HG02759 (cell line): ENCODE measurements around the gene PANX1.

Experiments used
- ATAC-seq: cut with Tn5 transposase; IDR thresholded peaks from one replicate; pipeline ENCODE4 v1.9.1; 2021; ENCODE audit warnings: mild to moderate bottlenecking, moderate library complexity; ENCODE audit not compliant: unreplicated experiment

The PANX1 gene

GRCh38 chr11:94183251-94183885 lies 54.7 kb downstream of the PANX1 start:
- ATAC-seq = peak; percentile 17

DNA sequence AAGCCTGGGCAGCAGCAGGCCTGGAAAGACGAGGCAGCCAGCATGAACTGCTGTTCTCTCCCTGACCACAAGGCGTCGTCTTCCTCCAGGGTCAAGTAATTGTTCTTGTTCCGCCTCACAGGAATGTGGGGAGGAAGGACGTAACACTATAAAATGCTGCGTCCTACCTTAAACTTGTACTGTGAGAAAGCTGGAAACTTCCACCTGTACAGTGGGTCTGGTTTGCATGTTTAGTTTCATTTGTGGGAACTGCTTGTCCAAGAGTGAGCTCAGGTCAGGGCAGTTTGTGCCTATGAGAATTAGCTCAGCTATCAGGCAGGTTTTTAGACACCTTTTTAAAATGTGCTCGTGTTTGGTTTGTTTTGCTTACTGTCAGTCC lies 55.2 kb downstream of the PANX1 start:
- peak; percentile 67 for ATAC-seq

DNA sequence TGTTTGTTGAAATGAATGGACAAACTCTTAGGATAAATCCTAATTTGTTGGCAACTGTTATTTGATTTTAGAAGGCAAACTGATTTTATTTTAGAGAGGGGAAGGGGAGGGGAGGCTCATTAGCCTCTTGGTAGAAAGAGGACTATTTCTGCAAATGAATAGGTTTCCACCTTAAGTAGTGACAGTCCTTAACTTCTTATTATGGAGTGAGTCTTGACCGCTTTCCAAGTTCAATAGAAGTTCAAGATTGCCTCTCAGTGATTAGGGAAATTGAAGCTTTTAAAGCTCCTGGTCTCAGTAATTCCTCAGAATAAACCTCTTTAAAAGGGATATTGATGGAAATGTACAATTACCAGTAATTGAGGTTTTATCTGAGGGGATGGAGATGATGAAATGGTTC lies 55.7 kb downstream of the PANX1 start:
- ATAC-seq = no peak

DNA sequence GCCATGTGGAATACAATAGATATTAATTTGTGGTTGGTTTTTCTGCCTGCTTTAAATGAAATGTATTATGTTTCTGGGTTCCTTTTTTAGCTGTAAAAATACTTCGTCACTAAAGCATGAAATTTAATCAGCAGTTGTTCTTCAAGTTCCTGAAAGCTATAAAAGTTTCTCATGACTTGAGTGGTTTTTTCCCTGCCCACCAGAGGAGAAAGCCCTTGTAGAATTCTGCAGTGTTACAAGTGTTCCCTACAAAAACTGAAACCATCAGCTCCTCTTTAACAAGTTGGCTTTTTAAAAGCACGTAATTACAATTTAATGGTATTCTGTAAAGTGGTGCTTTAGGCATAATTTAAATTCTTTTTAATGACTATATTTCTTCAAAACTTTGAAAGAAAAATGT lies 56.2 kb downstream of the PANX1 start:
- no peak for ATAC-seq

DNA sequence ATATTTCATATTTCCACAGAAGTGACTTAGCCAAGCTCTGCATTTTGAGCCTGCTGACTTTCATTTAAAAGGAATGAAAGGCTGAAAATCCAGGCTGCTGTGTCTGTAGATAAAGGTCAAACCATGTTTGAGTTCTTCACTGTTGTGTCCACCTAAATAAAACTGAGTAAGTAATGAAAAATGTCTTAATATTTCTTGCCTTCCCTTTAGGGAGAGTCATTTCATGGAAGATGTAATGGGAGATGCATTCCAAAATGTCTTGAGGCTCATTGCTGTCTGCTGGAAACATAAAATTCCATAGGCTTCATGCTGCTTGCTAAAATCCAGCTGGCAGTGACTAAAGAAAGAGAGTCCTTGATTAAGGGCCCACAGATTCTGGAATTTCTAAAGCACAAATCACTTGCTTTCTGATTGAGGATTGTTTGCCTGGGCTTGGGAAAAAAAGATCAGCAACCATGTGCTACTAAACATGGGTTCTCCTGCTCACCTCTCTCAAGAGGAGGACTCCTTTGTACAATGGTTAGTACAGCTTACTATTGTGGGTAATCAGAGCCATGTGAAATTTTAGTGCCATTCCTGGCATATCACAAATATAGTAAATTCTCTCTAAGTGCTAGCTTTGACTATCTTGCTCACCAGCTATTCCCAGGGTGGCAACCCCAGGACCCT lies 56.9 kb downstream of the PANX1 start:
- ATAC-seq = no peak

GRCh38 chr11:94186342-94187203 lies 57.9 kb downstream of the PANX1 start:
- ATAC-seq = no peak

- no peak for ATAC-seq
These were observed 64.6 kb downstream of the PANX1 start for GRCh38 chr11:94193288-94193687.

DNA sequence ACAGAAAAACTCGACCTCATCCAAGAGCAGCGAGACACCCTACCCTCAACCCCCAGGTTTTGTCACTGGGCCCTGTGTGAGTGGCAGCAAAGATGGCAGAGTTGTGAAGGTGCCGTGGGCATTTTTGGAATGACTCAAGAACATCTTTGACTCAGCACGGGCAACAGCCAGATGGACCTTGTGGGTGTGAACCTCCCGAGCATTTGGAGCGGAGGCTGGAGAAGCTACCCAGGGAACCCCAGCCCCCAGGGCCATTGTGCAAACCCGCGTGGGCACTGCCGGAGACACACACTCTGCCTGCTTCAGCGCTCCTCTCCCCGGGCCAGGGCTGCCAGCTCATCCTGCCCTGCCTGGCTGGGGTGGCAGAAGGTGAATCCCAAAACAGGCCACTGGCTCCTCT lies 66.1 kb downstream of the PANX1 start:
- ATAC-seq = no peak

DNA sequence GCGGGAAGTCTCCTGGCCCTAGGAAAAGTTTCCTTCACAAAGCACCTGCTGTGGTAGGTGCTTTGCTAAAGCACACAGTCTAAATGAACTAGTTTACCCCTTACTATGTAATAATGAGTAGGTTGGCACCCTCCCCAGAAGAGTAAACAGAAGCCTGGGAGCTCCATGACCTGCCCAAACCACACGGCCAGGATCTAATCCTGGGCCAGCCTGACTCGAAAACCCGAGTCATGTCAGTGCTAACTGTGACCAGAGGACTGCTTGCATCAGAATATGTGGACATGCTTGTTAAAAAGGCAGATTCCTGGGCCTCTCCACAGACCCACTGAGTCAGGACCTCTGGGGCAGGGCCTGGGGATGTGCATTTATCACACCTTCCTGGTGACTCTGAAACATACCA lies 67.7 kb downstream of the PANX1 start:
- no peak for ATAC-seq

DNA sequence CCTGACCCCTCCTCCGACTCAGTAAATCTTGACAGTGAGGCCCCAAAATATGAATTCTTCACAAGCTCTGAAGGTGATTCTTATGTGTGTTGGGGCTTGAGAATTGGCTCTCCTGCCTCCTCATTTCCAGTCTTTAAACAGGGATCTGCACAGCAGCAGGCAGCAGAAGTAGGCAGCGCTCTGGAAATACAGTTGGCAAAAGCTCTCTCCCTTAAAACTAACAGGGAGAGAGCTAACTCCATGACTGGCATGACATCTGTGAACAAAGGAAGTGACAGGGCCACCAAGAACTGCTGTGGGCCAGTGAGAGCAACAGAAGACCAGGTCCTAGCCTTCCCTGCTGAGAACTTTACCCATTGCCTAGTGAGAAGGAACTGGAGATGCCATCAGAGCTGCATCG lies 70.1 kb downstream of the PANX1 start:
- ATAC-seq = no peak

DNA sequence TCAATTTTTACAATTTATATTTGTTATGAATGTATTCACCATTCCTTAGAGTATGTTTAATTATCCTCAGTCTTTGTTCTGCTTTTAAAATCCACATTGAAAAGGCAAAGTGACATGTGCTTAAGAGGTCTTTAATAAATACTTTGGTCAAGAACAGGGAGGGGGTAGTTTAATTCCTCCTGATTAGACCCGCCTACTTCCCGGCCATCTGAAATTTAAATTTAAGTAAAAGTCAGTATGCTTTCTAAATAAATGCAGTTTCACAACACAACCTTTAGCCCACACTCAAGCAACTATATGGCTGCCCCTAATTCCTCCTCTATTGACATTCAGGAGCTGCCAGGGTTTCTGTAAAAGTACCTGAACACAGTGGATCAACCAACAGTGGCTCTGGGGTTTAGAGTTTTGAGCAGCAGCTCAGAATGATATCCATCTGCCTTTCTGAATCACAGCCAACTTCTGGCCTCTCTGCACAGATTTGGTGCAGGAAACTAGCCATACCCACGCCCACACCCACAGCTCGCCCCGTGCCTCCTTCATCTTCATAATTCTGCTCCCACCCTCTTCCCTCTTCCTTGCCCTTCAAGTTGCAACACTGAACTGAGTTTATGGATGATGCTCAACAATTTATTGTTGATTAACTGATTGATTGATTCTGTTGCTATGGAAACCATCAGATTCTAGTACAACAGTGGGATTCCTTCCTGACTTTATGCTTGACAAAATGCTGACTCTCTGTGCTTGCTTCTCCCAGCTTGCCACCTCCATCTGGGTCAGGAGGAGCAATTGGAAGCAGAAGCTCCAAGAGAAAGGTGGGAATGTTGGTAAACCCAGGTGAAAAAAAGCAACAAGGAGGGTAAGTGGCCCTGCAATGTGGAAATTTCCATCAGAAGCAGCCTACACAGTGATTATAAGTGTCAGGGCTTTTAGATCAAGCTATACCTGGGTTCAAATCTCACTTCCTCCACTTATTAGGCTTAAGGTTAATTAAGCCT lies 70.8 kb downstream of the PANX1 start:
- ATAC-seq = no peak

GRCh38 chr11:94201004-94201465 lies 72.4 kb downstream of the PANX1 start:
- ATAC-seq = no peak

DNA sequence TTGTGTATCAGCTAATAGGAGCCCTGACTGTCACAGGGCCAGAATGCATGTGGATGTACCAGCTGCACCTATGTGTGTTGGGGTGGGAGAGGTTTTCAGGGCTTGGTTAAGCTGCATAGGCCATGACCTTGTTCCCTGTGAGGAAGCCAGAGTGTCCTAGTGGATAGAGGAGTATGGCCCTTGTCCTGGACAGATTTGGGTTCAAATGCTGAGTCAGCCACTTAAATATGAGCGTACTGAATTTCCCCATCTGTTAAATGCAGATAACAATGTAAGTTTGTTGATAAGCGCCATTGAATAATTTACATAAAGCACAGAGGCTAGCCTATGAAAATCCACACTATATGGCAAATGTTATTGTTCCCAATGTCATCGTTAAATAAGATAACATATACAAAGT lies 74.4 kb downstream of the PANX1 start:
- no peak for ATAC-seq

GRCh38 chr11:94211261-94211830 lies 82.7 kb downstream of the PANX1 start:
- ATAC-seq = no peak

- no peak for ATAC-seq
These were observed 84.3 kb downstream of the PANX1 start for GRCh38 chr11:94212898-94213297.

DNA sequence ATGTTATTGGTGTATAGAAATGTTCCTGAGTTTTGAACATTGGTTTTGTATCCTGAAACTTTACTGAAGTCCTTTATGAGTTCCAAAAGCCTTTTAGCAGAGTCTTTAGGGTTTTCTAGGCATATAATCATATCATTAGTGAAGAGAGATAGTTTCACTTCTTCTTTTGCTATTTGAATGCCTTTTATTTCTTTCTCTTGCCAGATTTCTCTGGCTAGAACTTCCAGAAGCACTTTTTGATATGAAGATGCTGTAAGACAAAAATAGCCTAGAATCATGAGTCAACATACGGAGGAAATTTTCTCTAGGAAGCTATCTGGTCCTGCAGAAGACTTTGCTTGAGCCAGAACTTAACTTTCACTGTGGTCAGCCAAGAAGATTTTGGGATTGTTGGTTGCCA lies 89.1 kb downstream of the PANX1 start:
- ATAC-seq = no peak

DNA sequence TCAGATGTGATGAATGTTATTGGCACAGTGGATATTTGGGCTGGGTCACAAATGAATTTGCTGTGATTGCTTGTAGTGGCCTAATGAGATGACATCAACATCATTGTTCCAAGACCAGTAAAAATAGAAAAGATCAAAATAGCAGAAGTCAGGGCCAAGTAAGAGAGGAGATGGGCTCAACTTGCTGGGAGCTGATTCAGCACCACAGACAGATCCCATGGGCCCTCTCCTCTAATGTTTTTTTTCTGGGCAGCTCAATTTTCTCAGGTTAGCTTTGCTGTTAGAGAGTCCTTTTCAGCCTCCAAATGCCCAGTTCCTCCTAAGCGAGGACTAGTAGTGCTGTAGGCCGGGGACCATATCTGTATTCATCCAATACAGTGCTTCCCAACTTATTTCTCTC lies 89.7 kb downstream of the PANX1 start:
- no peak for ATAC-seq

DNA sequence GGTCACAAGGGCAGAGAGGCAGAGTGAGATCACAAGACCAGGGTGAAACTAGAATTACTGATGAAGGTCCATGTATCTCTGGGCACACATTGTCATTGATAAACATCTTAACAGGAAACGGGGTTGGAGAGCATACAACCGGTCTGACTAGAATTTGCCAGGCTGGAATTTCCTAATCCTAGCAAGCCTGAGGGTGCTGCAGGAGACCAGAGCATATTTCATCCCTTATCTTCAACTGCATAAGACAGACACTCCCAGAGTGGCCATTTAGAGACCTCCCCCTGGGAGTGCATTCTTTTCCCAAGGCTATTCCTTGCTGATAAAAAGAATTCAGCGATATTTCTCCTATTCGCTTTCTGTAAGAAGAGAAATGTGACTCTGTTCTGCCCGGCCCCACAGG lies 91.1 kb downstream of the PANX1 start:
- no peak for ATAC-seq

DNA sequence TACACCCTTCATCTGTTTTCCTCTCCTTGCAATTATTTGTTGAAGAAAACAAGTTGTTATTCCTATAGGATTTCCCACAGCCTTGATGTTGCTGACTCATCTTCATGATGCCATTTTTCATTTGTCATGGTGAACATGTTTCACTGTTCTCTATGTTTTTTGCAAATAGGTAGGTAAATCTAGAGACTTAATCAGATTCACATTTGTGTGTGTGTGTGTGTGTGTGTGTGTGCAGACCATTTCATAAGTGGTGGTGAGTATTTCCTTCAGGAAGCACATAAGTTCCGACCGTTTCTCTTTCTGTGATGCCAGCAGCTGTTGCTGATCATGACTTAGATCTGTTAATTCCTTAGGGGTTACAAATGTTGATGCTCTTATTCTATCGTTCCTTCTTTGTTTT lies 95.4 kb downstream of the PANX1 start:
- ATAC-seq = no peak
